HCT116 (cell line): ENCODE data around the gene SPRYD4. TPM values are rescaled to one million over a fixed set of nuclear protein-coding genes. Genes with fewer than 3 reads are reported as not detected.
A peak's percentile ranks its signal among the peaks of the same experiment; 100 is the strongest.

ENCODE experiments used
- ATAC-seq: fragments of 200-7000 bp; cut with Tn5 transposase; 2 replicates; pipeline ENCODE4 v1.9.1; 2020; ENCODE audit warnings: mild to moderate bottlenecking, moderate library complexity
- BruUV-seq: library from RNA; stranded (reverse); fragments of 400-500 nt; replicated peaks from 2 replicates; lab custom pipeline; 2021; lab: Mats Ljungman, UMichigan
- CTCF ChIA-PET: fragments of 300-600 bp; sonication (Branson Sonifier 250); formaldehyde crosslinking; loops from one replicate; lab custom pipeline; 2021; ENCODE audit warnings: antibody characterized with exemption; lab: Charles Lee
- POLR2A ChIA-PET: fragments of 300-600, 350-600 bp; sonication (Branson Sonifier 250); formaldehyde crosslinking; loops from one replicate; lab custom pipeline; 2021; ENCODE audit warnings: antibody characterized with exemption; lab: Charles Lee
- RAD21 ChIA-PET, 2 experiments: fragments of 300-600 bp; sonication (Branson Sonifier 250); formaldehyde crosslinking; loops; one replicate each; lab custom pipeline; 2023; ENCODE audit warnings: low total read pairs in 2 of 2; ENCODE audit not compliant: uncharacterized antibody in 2 of 2, unreplicated experiment in 2 of 2, low non-redundant PET in 1 of 2; lab: Charles Lee
- DNase-seq: peaks from one replicate; pipeline ENCODE4 v3.0.0-alpha.2; 2010; ENCODE audit warnings: low read depth, low spot score
- H2AFZ ChIP-seq: fragments of 200-600 bp; shearing (Covaris generic), sonication (generic); 2 replicates; pipeline ENCODE4 v1.6.1; 2017; ENCODE audit warnings: low read depth, mixed run types, mixed read lengths, antibody characterized with exemption, low read length; ENCODE audit not compliant: poor library complexity, severe bottlenecking
- H3K27ac ChIP-seq: 2 replicates; pipeline ENCODE4 v1.5.1; 2012; ENCODE audit warnings: low read depth, low read length
- H3K27me3 ChIP-seq: fragments of 200-600 bp; sonication (generic); 2 replicates; pipeline ENCODE4 v1.6.1; 2016; ENCODE audit warnings: mixed run types, low read length, mixed read lengths; ENCODE audit not compliant: insufficient read depth
- H3K36me3 ChIP-seq, 2 experiments: fragments of 200-500 bp in 1 of 2; fragments of 200-600 bp in 1 of 2; sonication (Bioruptor generic) in 1 of 2; sonication (generic) in 1 of 2; 2 replicates each; pipeline versions ENCODE4 v1.5.1 to v1.6.1; 2014 to 2016; ENCODE audit warnings: low read length in 2 of 2, inconsistent platforms in 1 of 2, mixed read lengths in 1 of 2, mixed run types in 1 of 2; ENCODE audit not compliant: insufficient read depth in 2 of 2, control insufficient read depth in 1 of 2
- H3K4me1 ChIP-seq, 2 experiments: fragments of 200-600 bp in 1 of 2; sonication (generic) in 1 of 2; 2 replicates each; pipeline versions ENCODE4 v1.5.1 to v1.6.1; 2012 to 2017; ENCODE audit warnings: low read length in 2 of 2, inconsistent platforms in 1 of 2, mild to moderate bottlenecking in 1 of 2, mixed read lengths in 1 of 2, mixed run types in 1 of 2, moderate library complexity in 1 of 2; ENCODE audit not compliant: insufficient read depth in 2 of 2, control insufficient read depth in 1 of 2
- H3K4me2 ChIP-seq: fragments of 200-600 bp; sonication (generic); 2 replicates; pipeline ENCODE4 v1.6.1; 2017; ENCODE audit warnings: mixed run types, low read length, mixed read lengths
- H3K4me3 ChIP-seq, 2 experiments: fragments of 200-600 bp in 1 of 2; sonication (generic) in 1 of 2; replicated peaks in 1 of 2; 2 replicates each; pipeline ENCODE4 v1.5.1; 2011 to 2016; ENCODE audit warnings: low read length in 2 of 2, control low read depth in 1 of 2, low read depth in 1 of 2, mild to moderate bottlenecking in 1 of 2, mixed read lengths in 1 of 2, mixed run types in 1 of 2
- H3K79me2 ChIP-seq: fragments of 200-600 bp; sonication (generic); 2 replicates; pipeline ENCODE4 v1.6.1; 2017; ENCODE audit warnings: mild to moderate bottlenecking, mixed run types, low read length, moderate library complexity, mixed read lengths; ENCODE audit not compliant: insufficient read depth
- H3K9ac ChIP-seq: fragments of 200-600 bp; sonication (generic); 2 replicates; pipeline ENCODE4 v1.6.1; 2016; ENCODE audit warnings: low read length, mixed read lengths
- H3K9me2 ChIP-seq: fragments of 200-600 bp; sonication (generic), shearing (Covaris generic); 2 replicates; pipeline ENCODE4 v1.6.1; 2017; ENCODE audit warnings: mixed run types, mild to moderate bottlenecking, moderate library complexity; ENCODE audit not compliant: insufficient read depth
- H3K9me3 ChIP-seq, 2 experiments: fragments of 200-500 bp in 1 of 2; fragments of 200-600 bp in 1 of 2; sonication (Bioruptor generic) in 1 of 2; sonication (generic) in 1 of 2; 2 replicates each; pipeline ENCODE4 v1.6.1; 2014 to 2017; ENCODE audit warnings: low read length in 2 of 2, mixed read lengths in 2 of 2, inconsistent platforms in 1 of 2, low read depth in 1 of 2, mild to moderate bottlenecking in 1 of 2, mixed run types in 1 of 2, moderate library complexity in 1 of 2; ENCODE audit not compliant: control insufficient read depth in 1 of 2, insufficient read depth in 1 of 2
- H4K20me1 ChIP-seq: fragments of 200-600 bp; sonication (generic), shearing (Covaris generic); 2 replicates; pipeline ENCODE4 v1.6.1; 2017; ENCODE audit warnings: mixed run types, mild to moderate bottlenecking, moderate library complexity; ENCODE audit not compliant: insufficient read depth
- ATF3 ChIP-seq: IDR thresholded peaks from 2 replicates; pipeline ENCODE4 v1.6.1; 2012
- CBX3 ChIP-seq: IDR thresholded peaks from 2 replicates; pipeline ENCODE4 v1.6.1; 2012; ENCODE audit warnings: low read depth
- CEBPB ChIP-seq: IDR thresholded peaks from 2 replicates; pipeline ENCODE4 v1.6.1; 2012; ENCODE audit warnings: low read depth
- EGR1 ChIP-seq: IDR thresholded peaks from 2 replicates; pipeline ENCODE4 v1.6.1; 2012; ENCODE audit warnings: low read depth
- ELF1 ChIP-seq: IDR thresholded peaks from 2 replicates; pipeline ENCODE4 v1.6.1; 2012; ENCODE audit warnings: low read depth, borderline replicate concordance
- EZH2 ChIP-seq: fragments of 200-600 bp; sonication (generic); IDR thresholded peaks from 2 replicates; pipeline ENCODE4 v1.6.1; 2017; ENCODE audit warnings: antibody characterized with exemption, mixed run types
- EZH2phosphoT487 ChIP-seq: fragments of 200-600 bp; IDR thresholded peaks from 2 replicates; pipeline ENCODE4 v1.6.1; 2018; ENCODE audit warnings: antibody characterized with exemption, borderline replicate concordance
- FOSL1 ChIP-seq: IDR thresholded peaks from 2 replicates; pipeline ENCODE4 v1.6.1; 2012; ENCODE audit warnings: low read depth
- POLR2AphosphoS5 ChIP-seq: IDR thresholded peaks from 2 replicates; pipeline ENCODE4 v1.6.1; 2011; ENCODE audit warnings: mild to moderate bottlenecking, low read depth, low read length, moderate library complexity
- RAD21 ChIP-seq: IDR thresholded peaks from 2 replicates; pipeline ENCODE4 v1.6.1; 2012; ENCODE audit warnings: low read depth, mild to moderate bottlenecking
- SP1 ChIP-seq: IDR thresholded peaks from 2 replicates; pipeline ENCODE4 v1.6.1; 2012; ENCODE audit warnings: low read depth
- SRF ChIP-seq: IDR thresholded peaks from 2 replicates; pipeline ENCODE4 v1.6.1; 2012; ENCODE audit warnings: low read depth
- TCF7L2 ChIP-seq: IDR thresholded peaks from 2 replicates; pipeline ENCODE4 v1.7.0; 2011; ENCODE audit warnings: borderline replicate concordance, inconsistent platforms; ENCODE audit not compliant: insufficient read depth, insufficient read length; ENCODE audit errors: extremely low read depth
- ZBTB33 ChIP-seq: IDR thresholded peaks from 2 replicates; pipeline ENCODE4 v1.6.1; 2011; ENCODE audit warnings: mild to moderate bottlenecking, low read length, moderate library complexity; ENCODE audit not compliant: insufficient replicate concordance; ENCODE audit errors: extremely low read depth
- ZFX ChIP-seq: fragments of 450-650 bp; IDR thresholded peaks from 2 replicates; pipeline ENCODE4 v1.6.1; 2017
- intact Hi-C: fragments of 100-400 bp; cut with micrococcal nuclease; formaldehyde crosslinking; loops from 2 replicates; pipeline ENCODE4 v1.10.0; 2022
- total RNA-seq: library from RNA; stranded (reverse); gene quantifications from one replicate; pipeline ENCODE4 v1.2.1, GENCODE V29; 2021; ENCODE audit not compliant: unreplicated experiment
- TF ChIP-seq, protein P1 (sequence below), 3 experiments: fragments of 200-600 bp in 1 of 3; sonication (generic) in 1 of 3; IDR thresholded peaks in 2 of 3; conservative IDR thresholded peaks in 1 of 3; 2 replicates each; pipeline ENCODE4 v1.5.1; 2012 to 2017; ENCODE audit warnings: low read depth in 2 of 3, low read length in 2 of 3, antibody characterized with exemption in 1 of 3, borderline replicate concordance in 1 of 3, control low read depth in 1 of 3, mild to moderate bottlenecking in 1 of 3, mixed read lengths in 1 of 3, mixed run types in 1 of 3, moderate library complexity in 1 of 3; ENCODE audit not compliant: insufficient read depth in 1 of 3

Gene SPRYD4
- total RNA-seq, 1 experiment from 2014 or later, result 2.5 TPM

DNA sequence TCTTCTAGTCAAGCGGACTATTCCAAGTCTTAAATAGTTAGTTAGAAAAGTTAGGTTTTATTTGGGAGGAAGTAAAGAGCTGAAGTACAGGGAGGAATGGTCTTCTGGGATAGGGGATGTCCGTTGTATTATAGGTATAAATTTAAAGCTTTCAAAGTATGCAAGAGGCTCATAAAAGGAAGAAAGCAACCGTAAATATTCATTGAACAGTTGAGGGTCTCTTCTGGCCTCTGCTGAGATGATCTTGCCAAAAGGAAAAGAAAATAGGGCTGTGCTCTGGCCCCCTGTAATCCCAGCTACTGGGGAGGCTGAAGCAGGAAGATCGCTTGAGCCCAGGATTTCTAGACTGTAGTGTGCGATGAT lies 18.8 kb upstream of the SPRYD4 start:
- H3K27ac ChIP-seq, result peak overlapping the region; percentile 85
- ChIA-PET CTCF (interaction anchor here (0.8 to 1.8 kb wide), 3 partner anchors 10 to 15 kb away, joined by 3 to 6 read pairs (median 4); no protein-coding TSS in a partner anchor), POLR2A (interaction anchor here (1.0 to 1.3 kb wide), 3 partner anchors 11 to 90 kb away, joined by 3 to 6 read pairs (median 4); partner anchors contain the start of gene STAT2), RAD21 (no interaction called here)
- no peaks in the 10 kb centered on the region for H3K9me3 ChIP-seq
- H3K4me3 ChIP-seq, result peak overlapping the region; percentile 74 to 80
- intact Hi-C loops, result no loop called here
- H3K36me3 ChIP-seq, result no peaks in the 10 kb centered on the region
- ATAC-seq (no peak), DNase-seq (no peak)
- no peaks in the 10 kb centered on the region for H3K9me2 ChIP-seq
- BruUV-seq, result TSS peak; percentile 99
- peaks cover 25% of the 10 kb centered on the region for H3K79me2 ChIP-seq
- no peaks in the 10 kb centered on the region for H4K20me1 ChIP-seq
- no peak for TF ChIP-seq EZH2
- no peak for TF ChIP-seq TCF7L2
- TF ChIP-seq CEBPB, result no peak
- TF ChIP-seq EZH2phosphoT487, result no peak
- TF ChIP-seq CBX3, result no peak
- no peak for TF ChIP-seq ZFX
- no peak for TF ChIP-seq ATF3
- no peak for TF ChIP-seq ELF1
- H3K9ac ChIP-seq, result peak overlapping the region; percentile 92
- H3K27me3 ChIP-seq, result no peaks in the 10 kb centered on the region
- H3K4me1 ChIP-seq, result peaks cover 5 to 21% of the 10 kb centered on the region in 2 experiments; a peak in 3 of 4 replicates
- peak overlapping the region; percentile 81 for H3K4me2 ChIP-seq
- peak overlapping the region; percentile 58 for H2AFZ ChIP-seq

GRCh38 chr12:56450241-56450640 lies 18.1 kb upstream of the SPRYD4 start:
- CTCF ChIA-PET, result interaction anchor here (0.6 to 0.9 kb wide), 2 partner anchors 10 to 14 kb away, joined by 3 to 4 read pairs; no protein-coding TSS in a partner anchor
- Histone ChIP-seq H3K9me3 (no peaks in the 10 kb centered on the region), H3K4me1 (peaks cover 5 to 21% of the 10 kb centered on the region in 2 experiments; a peak in 3 of 4 replicates), H3K79me2 (peaks cover 21% of the 10 kb centered on the region), H3K36me3 (no peaks in the 10 kb centered on the region), H3K27me3 (no peaks in the 10 kb centered on the region), H3K9ac (peak overlapping the region; percentile 92; the same call in 1 of the 2 replicates), H3K27ac (peak overlapping the region; percentile 85; the same call in 1 of the 2 replicates), H3K4me2 (peak overlapping the region; percentile 81; the same call in 1 of the 2 replicates), H2AFZ (peak overlapping the region; percentile 17), H4K20me1 (no peaks in the 10 kb centered on the region), H3K4me3 (no peak overlapping the region), H3K9me2 (no peaks in the 10 kb centered on the region)
- intact Hi-C loops, result no loop called here
- POLR2A ChIA-PET, result no interaction called here
- DNase-seq, result no peak
- ATAC-seq, result no peak
- RAD21 ChIA-PET, result no interaction called here
- BruUV-seq, result no TSS peak
- TF ChIP-seq SP1 (no peak), SRF (no peak), ATF3 (no peak), FOSL1 (no peak), EZH2phosphoT487 (no peak), TCF7L2 (no peak), CEBPB (no peak), ZBTB33 (no peak), RAD21 (no peak), EGR1 (no peak), POLR2AphosphoS5 (no peak), EZH2 (no peak)
- TF ChIP-seq, protein P1, sequence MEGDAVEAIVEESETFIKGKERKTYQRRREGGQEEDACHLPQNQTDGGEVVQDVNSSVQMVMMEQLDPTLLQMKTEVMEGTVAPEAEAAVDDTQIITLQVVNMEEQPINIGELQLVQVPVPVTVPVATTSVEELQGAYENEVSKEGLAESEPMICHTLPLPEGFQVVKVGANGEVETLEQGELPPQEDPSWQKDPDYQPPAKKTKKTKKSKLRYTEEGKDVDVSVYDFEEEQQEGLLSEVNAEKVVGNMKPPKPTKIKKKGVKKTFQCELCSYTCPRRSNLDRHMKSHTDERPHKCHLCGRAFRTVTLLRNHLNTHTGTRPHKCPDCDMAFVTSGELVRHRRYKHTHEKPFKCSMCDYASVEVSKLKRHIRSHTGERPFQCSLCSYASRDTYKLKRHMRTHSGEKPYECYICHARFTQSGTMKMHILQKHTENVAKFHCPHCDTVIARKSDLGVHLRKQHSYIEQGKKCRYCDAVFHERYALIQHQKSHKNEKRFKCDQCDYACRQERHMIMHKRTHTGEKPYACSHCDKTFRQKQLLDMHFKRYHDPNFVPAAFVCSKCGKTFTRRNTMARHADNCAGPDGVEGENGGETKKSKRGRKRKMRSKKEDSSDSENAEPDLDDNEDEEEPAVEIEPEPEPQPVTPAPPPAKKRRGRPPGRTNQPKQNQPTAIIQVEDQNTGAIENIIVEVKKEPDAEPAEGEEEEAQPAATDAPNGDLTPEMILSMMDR (IDR thresholded peaks at IDR 0.05 in 2 of 3, conservative IDR thresholded peaks at IDR 0.05 in 1 of 3; ENCODE audit: borderline replicate concordance in 1 of 3, insufficient read depth in 1 of 3, low read depth in 2 of 3, low read length in 2 of 3), result no peak
